ES-I3 (cell line): ENCODE results near the gene CHIC2.
A peak's percentile ranks its signal among the peaks of the same experiment; 100 is the strongest.
"Not testable (repeated sequence)": the region's sequence is repeated elsewhere in the genome, so short reads cannot be mapped to it uniquely, and the experiment has no call there.

Experiments
- H3K36me3 ChIP-seq: 2 replicates; pipeline ENCODE4 v1.6.1; 2013; ENCODE audit warnings: mild to moderate bottlenecking, low read length, control low read depth, moderate library complexity; ENCODE audit not compliant: insufficient read depth
- H3K4me1 ChIP-seq: 2 replicates; pipeline ENCODE4 v1.6.1; 2013; ENCODE audit warnings: mild to moderate bottlenecking, control low read depth, low read length; ENCODE audit not compliant: insufficient read depth
- H3K9ac ChIP-seq: 2 replicates; pipeline ENCODE4 v1.6.1; 2013; ENCODE audit warnings: low read depth, mild to moderate bottlenecking, low read length, moderate library complexity
- H3K9me3 ChIP-seq: 2 replicates; pipeline ENCODE4 v1.6.1; 2013; ENCODE audit warnings: mild to moderate bottlenecking, low read length, moderate library complexity; ENCODE audit not compliant: control insufficient read depth, insufficient read depth

The CHIC2 gene

DNA sequence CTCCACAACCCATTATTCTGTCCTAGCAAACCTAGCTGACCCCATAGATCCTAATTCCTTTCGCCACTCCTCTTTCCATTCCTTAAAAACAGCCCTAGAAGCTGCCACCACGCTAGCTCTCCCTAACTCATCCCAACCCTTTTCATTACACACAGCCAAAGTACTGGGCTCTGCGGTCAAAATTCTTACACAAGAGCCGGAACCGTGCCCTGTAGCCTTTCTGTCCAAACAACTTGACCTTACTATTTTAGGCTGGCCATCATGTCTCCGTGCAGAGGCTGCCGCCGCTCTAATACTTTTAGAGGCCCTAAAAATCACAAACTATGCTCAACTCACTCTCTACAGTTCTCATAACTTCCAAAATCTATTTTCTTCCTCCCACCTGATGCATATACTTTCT is 41.4 kb downstream of the CHIC2 start:
- H3K9ac ChIP-seq = not testable (repeated sequence)

DNA sequence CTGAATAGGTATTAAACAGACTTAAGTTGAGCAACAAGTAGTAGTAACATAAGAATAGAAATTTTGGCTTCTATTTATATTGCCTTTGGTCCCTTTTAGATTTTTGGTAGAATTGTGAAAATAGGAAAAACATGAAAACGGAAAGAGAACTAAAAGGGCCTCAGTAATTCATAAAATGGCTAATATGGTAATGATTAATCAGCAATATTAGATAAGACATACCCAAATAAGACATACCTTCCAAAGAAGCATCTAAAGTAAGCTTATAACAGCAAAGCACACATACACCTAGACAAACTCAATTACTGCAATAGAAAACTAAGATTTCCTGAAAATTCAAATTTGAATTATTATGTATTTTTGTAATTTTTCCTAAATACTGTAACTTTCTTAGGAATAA is 46.4 kb downstream of the CHIC2 start:
- H3K4me1 ChIP-seq = peaks cover 26% of the 10 kb centered on the region; the same call in 1 of the 2 replicates
- H3K9ac ChIP-seq = no peak overlapping the region
- H3K9me3 ChIP-seq = no peaks in the 10 kb centered on the region
- H3K36me3 ChIP-seq = no peaks in the 10 kb centered on the region

More for the DNA sequence above, 41.4 kb downstream of the CHIC2 start:
- H3K4me1 ChIP-seq, H3K36me3 ChIP-seq, H3K9me3 ChIP-seq: not testable (repeated sequence)

DNA sequence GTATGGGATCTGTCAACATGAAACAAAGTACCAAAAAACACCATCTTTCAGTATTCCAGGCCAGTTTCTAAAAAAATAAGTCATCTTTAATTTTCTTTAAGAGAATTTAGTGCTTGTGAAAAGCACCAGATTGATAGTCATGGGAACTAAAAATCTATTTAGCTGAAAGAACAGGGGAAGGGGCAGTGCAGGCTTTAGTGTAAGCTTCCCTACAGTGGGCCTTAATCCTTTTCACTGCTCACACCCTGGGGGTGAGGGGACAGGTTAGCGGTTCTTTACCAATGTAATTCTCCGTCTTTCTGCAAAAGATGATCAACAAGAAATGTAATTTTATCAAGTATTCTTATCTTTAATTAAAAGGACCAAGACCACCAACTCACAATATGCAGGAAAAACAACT is 47.1 kb downstream of the CHIC2 start:
- Histone ChIP-seq H3K9me3 (no peaks in the 10 kb centered on the region), H3K9ac (no peak overlapping the region), H3K4me1 (peaks cover 26% of the 10 kb centered on the region; the same call in 1 of the 2 replicates), H3K36me3 (no peaks in the 10 kb centered on the region)

DNA sequence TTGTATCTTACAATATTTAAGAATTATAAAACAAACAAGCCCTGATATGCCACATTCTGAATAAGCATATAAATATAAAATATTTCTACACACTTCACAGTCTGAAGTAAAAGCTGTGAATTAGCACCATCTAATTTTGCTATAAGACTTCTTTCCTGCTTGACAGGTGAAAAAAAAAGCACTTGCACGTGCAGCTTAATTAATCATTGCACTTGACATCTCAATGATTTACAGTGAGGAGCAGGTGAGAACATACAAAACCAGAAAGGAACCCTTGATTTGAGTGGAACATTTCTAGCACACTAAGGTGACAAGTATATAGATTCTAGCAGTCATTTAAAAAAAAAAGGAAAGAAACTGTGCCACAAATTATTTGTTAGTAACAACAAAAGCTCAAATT is 47.9 kb downstream of the CHIC2 start:
- Histone ChIP-seq H3K4me1 (peaks cover 26% of the 10 kb centered on the region; the same call in 1 of the 2 replicates), H3K9me3 (no peaks in the 10 kb centered on the region), H3K9ac (no peak overlapping the region), H3K36me3 (no peaks in the 10 kb centered on the region)

DNA sequence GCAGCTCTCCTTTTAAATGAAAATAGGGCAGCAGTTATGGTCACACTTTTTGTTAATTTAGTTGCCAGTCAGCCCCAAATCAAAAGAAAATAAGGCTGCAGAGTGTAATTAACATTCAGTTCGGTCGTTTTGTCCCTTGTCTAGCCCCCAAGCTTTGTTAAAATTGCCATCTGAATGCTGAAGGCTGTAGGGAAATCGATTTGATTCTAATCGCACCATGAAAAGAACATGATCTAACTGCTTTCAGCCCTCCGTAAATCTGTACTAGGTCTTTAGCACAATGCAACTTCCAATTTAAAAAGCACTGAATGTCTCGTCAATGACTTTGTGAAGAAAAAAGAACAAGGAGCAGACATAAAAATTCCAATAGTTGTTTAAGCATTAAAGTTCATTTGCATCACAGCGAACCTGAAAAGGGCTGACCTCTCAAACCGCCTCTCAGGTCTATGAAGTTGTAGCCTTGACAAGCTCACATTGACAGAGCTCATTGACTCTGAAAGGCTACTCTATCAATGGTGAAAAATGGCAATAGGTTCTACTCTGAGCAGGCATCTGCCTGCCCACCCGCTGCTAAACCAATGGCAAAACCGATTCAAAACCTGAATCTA is 48.9 kb downstream of the CHIC2 start:
- peaks cover 26% of the 10 kb centered on the region; the same call in 1 of the 2 replicates for H3K4me1 ChIP-seq
- H3K9me3 ChIP-seq = no peaks in the 10 kb centered on the region
- peak overlapping the region; percentile 4; the same call in 1 of the 2 replicates for H3K9ac ChIP-seq
- H3K36me3 ChIP-seq = no peaks in the 10 kb centered on the region

DNA sequence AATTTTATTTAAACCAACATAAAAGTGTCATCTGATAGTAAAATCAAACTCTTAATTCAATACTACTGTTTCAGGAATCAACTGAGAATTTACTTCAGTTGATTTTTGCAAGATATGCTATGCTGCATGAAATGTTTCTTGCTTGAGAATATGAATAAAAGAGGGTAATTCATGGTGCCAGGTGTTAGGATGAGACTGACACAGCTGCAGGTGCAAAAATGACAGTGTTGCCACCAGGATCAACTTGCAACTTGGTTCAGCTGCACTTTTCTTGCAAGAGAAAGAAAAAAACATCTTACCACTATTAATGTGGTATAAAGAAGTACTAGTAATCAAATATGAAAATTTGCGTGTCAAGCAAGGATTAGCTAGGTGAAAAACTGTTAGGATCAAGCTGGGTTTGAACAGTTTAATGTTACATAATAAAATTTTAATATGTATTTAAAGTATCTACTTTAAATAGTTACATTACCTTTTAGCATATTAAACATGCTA is 49.7 kb downstream of the CHIC2 start:
- Histone ChIP-seq H3K9ac (no peak overlapping the region; the same call in 1 of the 2 replicates), H3K36me3 (no peaks in the 10 kb centered on the region), H3K4me1 (peaks cover 26% of the 10 kb centered on the region; the same call in 1 of the 2 replicates), H3K9me3 (no peaks in the 10 kb centered on the region)

DNA sequence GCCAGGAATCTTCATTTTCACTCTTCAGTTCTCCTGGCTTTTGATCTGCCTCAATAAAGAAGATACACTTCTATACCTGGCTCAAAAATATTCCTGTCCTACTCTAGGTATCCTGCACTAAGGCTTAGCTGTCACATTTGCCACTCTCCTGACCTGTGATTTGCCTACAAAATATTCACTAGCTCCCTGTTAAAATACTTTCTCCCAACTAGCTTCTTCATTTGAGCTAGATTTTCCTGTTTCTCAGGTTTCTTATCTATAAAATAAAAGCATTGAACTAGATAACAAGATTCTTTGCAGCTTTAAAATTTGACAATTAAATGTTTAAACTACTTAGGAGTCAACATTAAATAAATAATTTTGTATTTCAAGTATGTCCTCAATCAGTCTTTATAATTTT is 53.2 kb downstream of the CHIC2 start:
- H3K4me1 ChIP-seq = peaks cover 19% of the 10 kb centered on the region; the same call in 1 of the 2 replicates
- H3K36me3 ChIP-seq = no peaks in the 10 kb centered on the region

DNA sequence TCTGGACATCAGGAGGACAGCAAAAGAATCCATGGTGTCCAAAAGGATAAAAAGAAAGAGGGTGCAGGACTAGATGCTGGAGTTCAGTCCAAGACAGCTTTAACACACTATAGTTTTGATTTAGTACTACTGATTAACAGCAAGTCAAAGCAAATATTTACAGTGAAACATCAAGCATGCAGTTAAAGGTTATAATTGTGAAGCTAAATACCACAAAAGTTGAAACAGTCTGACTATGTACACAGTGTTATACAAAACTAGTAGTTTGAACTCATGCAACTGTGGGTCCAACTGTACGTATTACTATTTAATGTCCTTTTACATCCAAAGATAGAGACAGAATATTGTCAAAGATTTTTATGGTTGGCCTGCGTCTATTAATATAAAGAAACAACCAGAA is 57.6 kb downstream of the CHIC2 start:
- Histone ChIP-seq H3K9ac (no peak overlapping the region), H3K9me3 (no peaks in the 10 kb centered on the region), H3K4me1 (0 out of 2 replicates have a peak, but pooled peaks cover 4% of the 10 kb centered on the region), H3K36me3 (no peaks in the 10 kb centered on the region)

More for the DNA sequence above, 53.2 kb downstream of the CHIC2 start:
- Histone ChIP-seq H3K9me3 (no peaks in the 10 kb centered on the region), H3K9ac (no peak overlapping the region)

DNA sequence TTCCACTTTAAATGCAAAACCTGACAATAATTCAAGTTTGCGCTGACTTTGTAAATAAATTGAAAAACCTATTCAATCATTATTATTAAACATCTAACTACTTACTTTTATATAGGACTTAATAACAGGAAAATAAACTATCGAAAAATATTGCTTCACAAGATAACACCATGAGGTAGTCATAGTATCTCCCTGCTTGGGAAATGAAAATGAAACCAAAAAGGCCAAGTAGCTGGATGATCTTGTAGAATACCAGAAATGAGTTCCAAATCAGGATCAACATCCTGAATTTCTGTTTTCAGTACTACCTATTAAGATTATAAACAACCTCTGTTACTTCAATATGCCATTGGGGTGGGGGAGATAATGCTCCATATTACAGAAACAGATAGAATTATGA is 58.9 kb downstream of the CHIC2 start:
- Histone ChIP-seq H3K9me3 (no peaks in the 10 kb centered on the region), H3K36me3 (no peaks in the 10 kb centered on the region), H3K4me1 (0 out of 2 replicates have a peak, but pooled peaks cover 4% of the 10 kb centered on the region), H3K9ac (no peak overlapping the region)

DNA sequence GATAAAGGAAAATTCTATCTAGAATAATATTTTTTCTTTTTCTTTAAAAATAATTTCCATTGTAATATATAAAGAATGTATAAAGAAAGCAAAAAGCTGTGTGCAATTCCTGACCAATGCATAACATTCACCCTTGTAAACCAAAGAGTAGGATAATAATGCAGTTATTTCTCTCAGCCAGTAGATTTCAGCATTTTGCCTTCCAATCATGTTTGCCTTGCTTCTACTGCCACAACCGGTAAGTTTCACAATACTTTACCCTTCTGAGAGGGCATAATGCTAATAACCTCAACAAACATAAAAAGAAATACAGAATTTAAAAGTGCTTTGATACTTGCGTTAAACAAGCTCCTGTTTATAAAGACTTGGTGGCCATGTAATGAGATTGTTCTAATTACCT is 59.9 kb downstream of the CHIC2 start:
- Histone ChIP-seq H3K36me3 (no peaks in the 10 kb centered on the region), H3K4me1 (0 out of 2 replicates have a peak, but pooled peaks cover 4% of the 10 kb centered on the region)

DNA sequence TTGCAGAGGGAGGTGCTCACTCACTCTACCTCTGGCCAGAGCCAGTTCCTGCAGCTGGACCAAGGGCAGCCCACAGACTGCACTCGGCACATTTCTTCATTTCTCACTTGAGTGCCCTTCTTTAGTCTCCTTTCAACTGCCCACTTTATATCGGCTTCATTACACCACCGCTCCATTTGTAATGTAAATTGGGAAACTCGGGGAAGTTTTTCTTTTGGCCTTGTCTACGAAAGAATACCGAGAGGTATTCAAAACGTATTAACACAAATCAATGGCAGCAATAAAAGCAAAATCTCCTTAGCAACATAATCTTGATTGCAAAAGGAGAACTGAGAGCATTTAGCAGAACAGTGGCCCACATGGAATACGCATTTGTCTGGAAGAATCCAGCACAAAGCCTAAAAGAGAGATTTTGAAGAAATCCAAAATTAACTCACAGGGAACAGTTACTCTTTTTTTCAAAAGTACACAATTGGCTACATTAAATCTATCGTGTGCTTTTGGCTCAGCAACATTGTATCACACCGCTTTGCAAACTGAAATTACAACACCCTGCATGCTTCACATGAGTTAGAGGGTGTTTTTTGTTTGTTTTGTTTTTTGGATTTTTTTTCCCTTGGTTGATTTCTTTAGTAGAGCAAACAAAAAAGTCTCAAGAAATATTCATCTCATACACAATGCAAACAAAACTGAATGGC is 62.6 kb downstream of the CHIC2 start:
- Histone ChIP-seq H3K9me3 (no peaks in the 10 kb centered on the region), H3K9ac (no peak overlapping the region; the same call in 1 of the 2 replicates), H3K4me1 (peaks cover 7% of the 10 kb centered on the region; the same call in 1 of the 2 replicates), H3K36me3 (no peaks in the 10 kb centered on the region)

More for the DNA sequence above, 59.9 kb downstream of the CHIC2 start:
- H3K9me3 ChIP-seq = no peaks in the 10 kb centered on the region
- no peak overlapping the region for H3K9ac ChIP-seq

DNA sequence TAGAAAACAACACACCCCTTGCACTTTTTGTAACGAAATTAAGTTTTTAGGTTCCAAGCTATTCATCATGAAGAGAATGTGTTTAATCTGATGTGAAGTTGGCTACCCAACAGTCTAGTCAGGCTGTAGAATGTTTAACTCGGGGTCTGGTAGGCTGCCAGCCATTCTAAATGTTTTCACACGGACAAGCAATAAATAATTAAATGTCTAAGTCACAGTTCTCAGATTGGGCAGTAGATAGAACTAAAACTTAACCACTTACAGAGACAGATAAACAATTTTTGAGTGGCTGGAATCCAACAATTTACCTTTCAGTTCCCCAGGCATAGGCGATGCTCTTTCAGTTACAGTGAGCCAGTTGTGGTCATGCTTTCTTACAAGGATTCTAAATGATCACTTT is 66.5 kb downstream of the CHIC2 start:
- Histone ChIP-seq H3K36me3 (no peaks in the 10 kb centered on the region), H3K4me1 (peaks cover 7% of the 10 kb centered on the region; the same call in 1 of the 2 replicates), H3K9ac (no peak overlapping the region), H3K9me3 (no peaks in the 10 kb centered on the region)

DNA sequence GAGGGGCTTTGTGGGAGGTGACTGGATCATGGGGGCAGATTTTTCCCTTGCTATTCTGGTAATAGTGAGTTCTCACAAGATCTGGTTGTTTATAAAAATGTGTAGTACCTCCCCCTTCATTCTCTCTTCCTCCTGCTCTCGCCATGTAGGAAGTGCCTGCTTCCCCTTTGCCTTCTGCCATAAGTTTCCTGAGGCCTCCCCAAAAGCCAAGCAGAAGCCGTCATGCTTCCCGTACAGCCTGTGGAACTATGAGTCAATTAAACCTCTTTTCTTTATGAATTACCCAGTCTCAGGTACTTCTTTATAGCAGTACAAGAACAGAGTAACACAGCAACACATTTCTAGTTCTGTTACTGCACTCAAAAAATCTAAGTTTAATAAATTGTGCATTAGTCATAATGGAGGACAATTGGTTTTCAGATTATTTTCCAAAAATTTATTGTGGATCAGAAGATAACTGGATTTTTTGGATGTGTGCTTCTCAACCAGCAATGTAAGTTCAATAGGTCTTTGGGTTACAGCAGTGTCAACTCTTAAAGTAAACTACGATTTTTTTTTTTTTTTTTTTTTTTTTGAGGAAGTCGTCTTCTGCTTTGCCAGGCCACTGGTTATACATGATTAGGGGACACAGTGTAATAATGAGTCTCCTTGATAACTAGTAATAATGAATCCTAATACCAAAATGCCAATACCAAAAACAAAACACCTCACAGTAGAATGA is 69.9 kb downstream of the CHIC2 start:
- Histone ChIP-seq H3K4me1 (peaks cover 8% of the 10 kb centered on the region; the same call in 1 of the 2 replicates), H3K9me3 (no peaks in the 10 kb centered on the region), H3K9ac (no peak overlapping the region), H3K36me3 (no peaks in the 10 kb centered on the region)

DNA sequence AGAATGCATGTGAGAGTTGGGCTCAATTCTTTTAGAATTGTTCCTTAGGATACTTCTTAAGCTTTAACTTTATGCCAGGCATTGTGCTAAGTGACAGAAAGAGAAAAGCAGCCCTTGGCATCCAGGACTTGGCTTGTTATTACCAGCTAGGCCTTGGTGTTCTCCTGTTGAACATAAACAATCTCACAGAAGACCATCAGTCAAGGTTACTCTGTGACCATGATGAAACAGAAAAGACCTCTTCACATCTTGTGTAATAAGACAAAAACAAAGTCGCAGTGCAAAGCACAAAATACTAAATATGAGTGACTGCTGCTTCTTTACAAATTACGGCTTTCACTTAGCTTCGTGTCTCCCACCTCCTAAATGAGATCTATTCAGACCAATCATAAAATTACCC is 71.6 kb downstream of the CHIC2 start:
- no peaks in the 10 kb centered on the region for H3K36me3 ChIP-seq
- no peaks in the 10 kb centered on the region for H3K9me3 ChIP-seq

More for the DNA sequence above, 71.6 kb downstream of the CHIC2 start:
- no peak overlapping the region for H3K9ac ChIP-seq
- H3K4me1 ChIP-seq = peaks cover 8% of the 10 kb centered on the region; the same call in 1 of the 2 replicates
